Measurements from ENCODE around the gene FOXC2. TPM values are rescaled to one million over a fixed set of nuclear protein-coding genes. Genes with fewer than 3 reads are reported as not detected.

Gene FOXC2
- total and polyA plus RNA-seq, 9 of the 15 experiments (the other 6 are each of a cell fraction or from before 2014, with no cell fraction given): 0.01 to 0.11 (median 0.10) TPM; not detected in 5

GRCh38 chr16:86575754-86576557, 9.3 kb downstream of the FOXC2 start (continued):
- TF ChIP-seq ZBTB40 (IDR thresholded peaks at IDR 0.05) (peak; percentile 45; the same call in 1 of the 2 replicates), ZBTB40 (CRISPR knock-in tag; IDR thresholded peaks at IDR 0.05) (no peak), ATF7 (IDR thresholded peaks at IDR 0.05) (peak; percentile 44; the same call in 1 of the 2 replicates), ELF1 (tag; IDR thresholded peaks at IDR 0.05) (peak; percentile 60), ZBTB17 (CRISPR knock-in tag; IDR thresholded peaks at IDR 0.05) (no peak), JUND (IDR thresholded peaks at IDR 0.05; ENCODE audit: borderline replicate concordance, low read depth, low read length) (peak; percentile 33; the same call in 1 of the 2 replicates), JUND (tag; IDR thresholded peaks at IDR 0.05; ENCODE audit: borderline replicate concordance, low read depth, low read length) (peak; percentile 12; the same call in 1 of the 3 replicates), NELFE (IDR thresholded peaks at IDR 0.05; ENCODE audit: insufficient read depth, insufficient read length) (no peak), SOX6 (IDR thresholded peaks at IDR 0.05) (peak; percentile 18; the same call in 1 of the 2 replicates), ZNF197 (CRISPR knock-in tag; IDR thresholded peaks at IDR 0.05; ENCODE audit: low read depth) (no peak), ATF1 (CRISPR knock-in tag; IDR thresholded peaks at IDR 0.05) (no peak), ATF1 (tag; IDR thresholded peaks at IDR 0.05) (peak; percentile 42; the same call in 1 of the 2 replicates)
